BE2C (cell line): ENCODE measurements around the gene ATXN10.

Experiments used
- DNase-seq: peaks from one replicate; pipeline ENCODE4 v3.0.0-alpha.2; 2020
- H3K27me3 ChIP-seq: fragments of 250-450 bp; sonication (Bioruptor Pico); 2 replicates; pipeline ENCODE4 v1.5.1; 2020; ENCODE audit warnings: mild to moderate bottlenecking
- H3K36me3 ChIP-seq: fragments of 250-450 bp; sonication (Bioruptor Pico); 2 replicates; pipeline ENCODE4 v1.5.1; 2020; ENCODE audit warnings: mild to moderate bottlenecking
- H3K4me1 ChIP-seq: fragments of 250-450 bp; sonication (Bioruptor Pico); 2 replicates; pipeline ENCODE4 v1.5.1; 2020
- H3K4me3 ChIP-seq: 2 replicates; pipeline ENCODE4 v1.5.1; 2011; ENCODE audit warnings: low read depth, low read length
- H3K9me3 ChIP-seq: fragments of 250-450 bp; sonication (Bioruptor Pico); 2 replicates; pipeline ENCODE4 v1.5.1; 2020
- CTCF ChIP-seq: IDR thresholded peaks from 2 replicates; pipeline ENCODE4 v1.5.1; 2012; ENCODE audit warnings: mild to moderate bottlenecking, low read depth, low read length

Gene ATXN10

GRCh38 chr22:45802054-45802453 lies 130.4 kb downstream of the ATXN10 start:
- Histone ChIP-seq H3K4me1 (no peaks in the 10 kb centered on the region), H3K36me3 (peaks cover 3% of the 10 kb centered on the region), H3K9me3 (no peaks in the 10 kb centered on the region; the same call in 1 of the 2 replicates), H3K4me3 (no peak overlapping the region), H3K27me3 (no peaks in the 10 kb centered on the region)
- TF ChIP-seq CTCF, result no peak
- DNase-seq, result no peak

GRCh38 chr22:45804319-45804985 lies 132.8 kb downstream of the ATXN10 start:
- TF ChIP-seq CTCF, result no peak
- peaks cover 6% of the 10 kb centered on the region for H3K36me3 ChIP-seq
- no peaks in the 10 kb centered on the region for H3K27me3 ChIP-seq
- H3K4me1 ChIP-seq, result no peaks in the 10 kb centered on the region
- no peak overlapping the region for H3K4me3 ChIP-seq
- H3K9me3 ChIP-seq, result no peaks in the 10 kb centered on the region
- DNase-seq, result no peak

GRCh38 chr22:45804986-45805325 lies 133.3 kb downstream of the ATXN10 start:
- Histone ChIP-seq H3K9me3 (no peaks in the 10 kb centered on the region), H3K27me3 (no peaks in the 10 kb centered on the region), H3K4me3 (no peak overlapping the region), H3K36me3 (peaks cover 6% of the 10 kb centered on the region), H3K4me1 (no peaks in the 10 kb centered on the region)
- no peak for TF ChIP-seq CTCF
- no peak for DNase-seq

- no peaks in the 10 kb centered on the region for H3K27me3 ChIP-seq
- no peak overlapping the region for H3K4me3 ChIP-seq
- DNase-seq, result no peak
- no peaks in the 10 kb centered on the region for H3K9me3 ChIP-seq
- H3K36me3 ChIP-seq, result peaks cover 6% of the 10 kb centered on the region
- no peaks in the 10 kb centered on the region for H3K4me1 ChIP-seq
- TF ChIP-seq CTCF, result no peak
These were observed 133.8 kb downstream of the ATXN10 start for GRCh38 chr22:45805413-45805812.

- Histone ChIP-seq H3K4me1 (no peaks in the 10 kb centered on the region), H3K36me3 (peaks cover 9% of the 10 kb centered on the region), H3K9me3 (no peaks in the 10 kb centered on the region), H3K27me3 (no peaks in the 10 kb centered on the region), H3K4me3 (no peak overlapping the region)
- DNase-seq, result no peak
- TF ChIP-seq CTCF, result no peak
These were observed 135.7 kb downstream of the ATXN10 start for GRCh38 chr22:45807156-45807915.

GRCh38 chr22:45812910-45813309 lies 141.3 kb downstream of the ATXN10 start:
- no peaks in the 10 kb centered on the region for H3K27me3 ChIP-seq
- H3K4me1 ChIP-seq, result no peaks in the 10 kb centered on the region
- H3K9me3 ChIP-seq, result no peaks in the 10 kb centered on the region
- no peak overlapping the region for H3K4me3 ChIP-seq
- TF ChIP-seq CTCF, result no peak
- peaks cover 13% of the 10 kb centered on the region for H3K36me3 ChIP-seq
- no peak for DNase-seq
